HL-60 (cell line): ENCODE results near the gene KRT38.

Source experiments
- CTCF ChIP-seq: IDR thresholded peaks from one replicate; pipeline ENCODE4 v1.5.1; 2011; ENCODE audit warnings: low read length, control low read depth, inconsistent platforms; ENCODE audit not compliant: insufficient read depth
- POLR2AphosphoS5 ChIP-seq: IDR thresholded peaks from 2 replicates; pipeline ENCODE4 v1.6.1; 2012; ENCODE audit warnings: low read depth
- REST ChIP-seq: IDR thresholded peaks from 2 replicates; pipeline ENCODE4 v1.6.1; 2012; ENCODE audit warnings: low read depth; ENCODE audit not compliant: insufficient replicate concordance

GRCh38 chr17:41390411-41390938 is 50.3 kb downstream of the KRT38 start:
- TF ChIP-seq CTCF (no peak), POLR2AphosphoS5 (no peak), REST (no peak)
